IPS-20b (cell line): ENCODE measurements around the gene EDEM1.
"Not testable (repeated sequence)": the region's sequence is repeated elsewhere in the genome, so short reads cannot be mapped to it uniquely, and the experiment has no call there.

ENCODE experiments used
- H3K27ac ChIP-seq: one replicate; pipeline ENCODE4 v1.5.1; 2013; ENCODE audit warnings: low read length
- H3K27me3 ChIP-seq: 2 replicates; pipeline ENCODE4 v1.6.1; 2013; ENCODE audit warnings: mild to moderate bottlenecking, low read length, inconsistent platforms; ENCODE audit not compliant: insufficient read depth
- H3K36me3 ChIP-seq: 2 replicates; pipeline ENCODE4 v1.6.1; 2013; ENCODE audit warnings: low read depth, mild to moderate bottlenecking, inconsistent platforms, low read length, moderate library complexity; ENCODE audit not compliant: insufficient read depth
- H3K4me1 ChIP-seq: 2 replicates; pipeline ENCODE4 v1.6.1; 2013; ENCODE audit warnings: mild to moderate bottlenecking, control low read depth, inconsistent platforms, low read length, moderate library complexity; ENCODE audit not compliant: insufficient read depth
- H3K4me3 ChIP-seq: 2 replicates; pipeline ENCODE4 v1.5.1; 2013; ENCODE audit warnings: mild to moderate bottlenecking, low read length, inconsistent platforms
- H3K9ac ChIP-seq: 2 replicates; pipeline ENCODE4 v1.6.1; 2013; ENCODE audit warnings: low read depth, mild to moderate bottlenecking, inconsistent platforms, low read length, moderate library complexity
- H3K9me3 ChIP-seq: 2 replicates; pipeline ENCODE4 v1.6.1; 2013; ENCODE audit warnings: mild to moderate bottlenecking, low read depth, low read length, inconsistent platforms; ENCODE audit not compliant: insufficient read depth

The EDEM1 gene

DNA sequence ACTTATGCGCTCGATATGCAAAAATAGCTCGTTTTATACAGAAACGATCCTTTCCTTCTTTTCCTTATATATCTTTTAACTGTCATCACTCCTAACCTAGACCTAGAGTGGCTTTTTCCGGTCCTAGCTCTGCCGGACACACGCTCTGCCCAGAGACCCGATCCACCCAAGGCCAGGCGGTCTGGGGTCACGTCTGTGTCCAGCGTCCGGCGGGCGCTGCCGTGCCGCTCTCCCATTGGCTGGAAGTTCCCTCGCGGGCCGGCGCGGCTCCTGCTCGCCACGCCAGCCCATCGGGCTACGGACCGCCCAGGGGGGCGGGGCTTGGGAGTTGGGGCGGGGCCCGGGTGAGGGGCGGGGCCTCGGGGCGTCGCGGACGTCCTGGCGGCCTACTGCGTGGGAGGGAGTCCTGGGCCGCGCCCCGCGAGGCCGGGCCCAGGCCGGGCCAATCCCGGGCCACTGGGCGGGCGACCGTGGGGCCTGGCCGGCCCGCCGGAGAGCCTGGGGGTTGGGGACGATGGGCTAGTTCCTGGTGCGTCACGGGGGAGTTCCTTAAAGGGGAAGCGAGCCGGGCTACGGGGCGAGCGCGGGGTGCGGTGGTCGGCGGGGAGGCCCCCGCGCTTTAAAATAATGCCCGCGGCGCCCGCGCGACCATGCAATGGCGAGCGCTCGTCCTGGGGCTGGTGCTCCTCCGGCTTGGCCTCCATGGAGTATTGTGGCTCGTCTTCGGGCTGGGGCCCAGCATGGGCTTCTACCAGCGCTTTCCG lies at the start of gene EDEM1:
Gene EDEM1 (plus strand): TSS at position 552 of the 764 bp plus-strand sequence. CDS start 99 bp downstream, at position 651.
- Histone ChIP-seq H3K36me3 (no peaks in the 10 kb centered on the region), H3K27me3 (peaks cover 18% of the 10 kb centered on the region), H3K9ac (peak within 1 kb of the TSS; percentile 80), H3K4me3 (peak within 1 kb of the TSS; percentile 78), H3K4me1 (peaks cover 6% of the 10 kb centered on the region; the same call in 1 of the 2 replicates), H3K9me3 (no peaks in the 10 kb centered on the region), H3K27ac (no peak within 1 kb of the TSS)

DNA sequence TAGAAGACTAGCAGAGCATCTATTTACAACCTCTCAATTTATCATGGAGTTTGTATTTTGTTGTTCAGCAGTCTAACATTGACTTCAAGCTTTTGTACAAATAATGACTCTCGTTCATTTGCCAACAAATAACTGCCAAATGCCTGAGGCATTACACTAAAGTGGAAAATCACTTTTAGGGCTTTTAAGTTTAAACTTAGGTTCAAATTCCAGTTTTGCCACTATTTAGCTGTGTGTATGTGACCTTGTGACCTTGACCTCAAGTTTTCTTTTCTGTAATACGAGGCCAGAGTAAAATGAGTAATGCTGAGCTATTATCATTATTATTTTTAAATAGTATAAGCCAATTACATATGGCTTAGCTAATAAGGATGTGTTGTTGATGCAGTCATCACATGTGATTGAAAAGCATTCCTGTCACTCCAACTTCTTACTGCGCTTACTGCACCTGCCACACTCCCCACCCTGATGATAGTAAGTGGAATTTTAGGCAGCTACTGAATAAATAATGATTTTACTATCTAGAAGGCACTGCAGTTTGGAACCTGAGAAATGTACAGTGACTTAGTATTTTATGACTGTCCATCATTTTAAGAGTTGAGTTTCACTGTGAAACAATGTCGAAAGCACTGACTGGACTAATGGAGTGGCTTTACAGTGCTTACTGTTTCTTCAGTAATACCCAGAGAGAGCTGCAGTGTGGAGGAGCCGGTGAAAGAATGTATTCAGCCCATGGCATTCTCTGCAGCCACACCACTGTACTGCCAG lies 49.1 kb upstream of the EDEM1 start:
- Histone ChIP-seq H3K9ac (no peak overlapping the region), H3K36me3 (peaks cover 5% of the 10 kb centered on the region), H3K9me3 (peaks cover 6% of the 10 kb centered on the region; the same call in 1 of the 2 replicates), H3K4me1 (peaks cover 17% of the 10 kb centered on the region), H3K4me3 (no peak overlapping the region), H3K27ac (no peak overlapping the region), H3K27me3 (no peaks in the 10 kb centered on the region)

DNA sequence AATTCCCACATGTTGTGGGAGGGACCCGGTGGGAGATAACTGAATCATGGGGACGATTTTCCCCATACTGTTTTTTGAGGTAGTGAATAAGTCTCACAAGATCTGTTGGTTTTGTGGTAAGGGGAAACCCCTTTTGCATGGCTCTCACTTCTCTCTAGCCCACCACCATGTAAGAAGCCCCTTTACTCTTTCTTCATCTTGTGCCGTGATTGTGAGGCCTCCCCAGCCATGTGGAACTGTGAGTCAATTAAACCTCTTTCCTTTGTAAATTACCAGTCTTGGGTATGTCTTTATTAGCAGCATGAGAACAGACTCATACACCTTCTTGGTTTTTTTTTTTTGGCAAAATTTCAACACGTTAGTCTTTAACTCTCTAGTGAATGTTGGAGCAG lies 47.3 kb upstream of the EDEM1 start:
- no peak overlapping the region for H3K4me3 ChIP-seq
- H3K9me3 ChIP-seq = peaks cover 22% of the 10 kb centered on the region
- H3K9ac ChIP-seq = no peak overlapping the region
- no peaks in the 10 kb centered on the region for H3K27me3 ChIP-seq
- peaks cover 5% of the 10 kb centered on the region for H3K36me3 ChIP-seq
- H3K27ac ChIP-seq = no peak overlapping the region
- H3K4me1 ChIP-seq = peaks cover 8% of the 10 kb centered on the region

DNA sequence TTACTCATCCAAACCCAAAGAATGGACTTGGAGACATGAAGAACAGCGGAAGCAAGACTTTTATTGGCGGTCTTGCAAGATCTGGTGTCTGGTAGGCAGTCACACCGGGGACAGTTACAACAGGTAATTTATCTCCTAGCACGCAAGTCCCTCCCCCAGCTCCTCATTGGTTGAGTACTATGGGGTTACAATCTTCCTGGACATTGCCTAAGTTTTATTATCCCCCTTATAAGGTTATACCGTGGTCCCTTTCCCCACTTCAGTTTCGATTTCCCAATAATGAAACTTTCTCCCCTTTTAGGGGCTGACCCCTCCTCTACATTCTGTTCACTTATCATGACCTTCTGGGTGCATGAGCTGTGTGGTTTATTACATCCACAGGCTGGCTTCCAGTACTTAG lies 46.7 kb upstream of the EDEM1 start:
- Histone ChIP-seq H3K4me1 (peaks cover 8% of the 10 kb centered on the region), H3K9ac (no peak overlapping the region), H3K27me3 (no peaks in the 10 kb centered on the region), H3K4me3 (no peak overlapping the region), H3K36me3 (peaks cover 5% of the 10 kb centered on the region), H3K9me3 (peaks cover 22% of the 10 kb centered on the region), H3K27ac (no peak overlapping the region)

DNA sequence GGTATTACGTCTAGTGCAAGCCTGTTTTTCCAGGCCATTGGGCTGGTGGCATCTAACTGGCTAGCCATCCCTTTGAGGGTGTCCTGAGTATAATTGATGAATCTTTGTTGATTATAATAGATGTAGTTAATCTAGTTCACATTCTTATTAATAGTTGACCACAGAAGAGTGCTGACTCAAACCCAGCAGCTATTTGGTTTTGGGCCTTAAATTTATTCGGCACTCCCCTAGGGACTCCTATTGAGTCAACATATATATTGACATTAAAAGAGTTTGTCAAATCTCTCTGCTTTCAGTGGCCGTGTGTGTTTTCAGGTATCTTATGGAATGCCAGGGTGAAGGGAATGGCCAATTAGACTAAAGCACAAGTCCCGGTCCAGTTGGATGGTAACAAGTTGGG lies 45.7 kb upstream of the EDEM1 start:
- Histone ChIP-seq H3K9ac (no peak overlapping the region), H3K27ac (no peak overlapping the region), H3K27me3 (no peaks in the 10 kb centered on the region), H3K4me3 (no peak overlapping the region), H3K4me1 (peaks cover 6% of the 10 kb centered on the region), H3K9me3 (peaks cover 22% of the 10 kb centered on the region), H3K36me3 (peaks cover 5% of the 10 kb centered on the region)

DNA sequence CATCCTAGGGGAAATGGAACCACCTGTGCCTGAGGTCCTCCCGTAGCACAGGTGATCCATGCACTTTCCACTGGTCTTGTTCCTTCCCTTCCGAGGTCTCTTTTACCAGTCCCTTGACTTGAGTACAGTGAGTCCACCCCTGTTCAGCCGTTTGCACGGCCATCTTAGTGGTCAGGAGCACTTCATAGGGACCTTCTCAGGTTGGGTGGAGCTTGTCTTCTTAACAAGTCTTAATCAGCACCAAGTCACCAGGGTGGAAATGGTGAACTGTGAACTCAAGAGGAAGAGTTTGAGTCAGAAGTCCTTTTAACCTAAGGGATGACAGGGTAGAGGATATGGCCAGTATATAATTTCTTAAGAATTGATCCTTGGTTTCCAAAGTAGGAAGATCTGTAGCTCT lies 44.0 kb upstream of the EDEM1 start:
- H3K9ac ChIP-seq = no peak overlapping the region
- peaks cover 22% of the 10 kb centered on the region for H3K9me3 ChIP-seq
- no peak overlapping the region for H3K4me3 ChIP-seq
- H3K4me1 ChIP-seq = no peaks in the 10 kb centered on the region
- H3K27me3 ChIP-seq = no peaks in the 10 kb centered on the region
- H3K27ac ChIP-seq = no peak overlapping the region
- H3K36me3 ChIP-seq = peaks cover 5% of the 10 kb centered on the region

DNA sequence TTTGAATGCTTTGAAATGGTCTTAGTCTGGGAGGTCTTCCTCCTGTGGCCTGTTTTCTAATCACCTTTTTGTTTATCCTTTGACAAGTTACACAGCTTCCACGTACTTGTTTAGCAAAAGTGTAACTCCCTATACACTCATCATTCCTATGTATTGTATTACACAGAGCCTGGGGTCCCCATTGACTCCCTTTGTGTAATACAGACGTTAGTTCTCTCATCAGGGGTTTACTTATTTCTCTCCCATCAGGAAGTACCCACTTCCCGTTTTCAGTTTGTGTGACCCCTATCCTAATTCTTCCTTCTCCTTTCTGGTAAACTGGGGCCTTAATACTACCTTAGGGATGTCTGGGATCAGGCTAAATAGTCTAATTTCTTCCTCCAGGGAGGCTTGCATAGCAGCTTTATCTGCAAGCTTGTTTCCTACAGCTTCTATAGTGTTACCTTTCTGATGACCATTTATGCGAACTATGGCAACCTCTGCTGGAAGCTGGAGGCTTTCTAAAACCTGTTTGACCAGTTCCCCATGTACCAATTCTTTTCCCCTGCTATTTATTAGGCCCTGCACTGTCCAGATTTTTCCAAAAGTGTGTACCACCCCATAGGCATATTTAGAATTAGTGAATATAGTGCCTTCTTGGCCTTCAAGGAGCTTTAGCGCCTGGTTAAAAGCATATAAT lies 43.1 kb upstream of the EDEM1 start:
- Histone ChIP-seq H3K4me1 (no peaks in the 10 kb centered on the region), H3K4me3 (no peak overlapping the region), H3K9ac (no peak overlapping the region), H3K27me3 (no peaks in the 10 kb centered on the region), H3K36me3 (peaks cover 5% of the 10 kb centered on the region), H3K9me3 (peaks cover 22% of the 10 kb centered on the region), H3K27ac (no peak overlapping the region)

DNA sequence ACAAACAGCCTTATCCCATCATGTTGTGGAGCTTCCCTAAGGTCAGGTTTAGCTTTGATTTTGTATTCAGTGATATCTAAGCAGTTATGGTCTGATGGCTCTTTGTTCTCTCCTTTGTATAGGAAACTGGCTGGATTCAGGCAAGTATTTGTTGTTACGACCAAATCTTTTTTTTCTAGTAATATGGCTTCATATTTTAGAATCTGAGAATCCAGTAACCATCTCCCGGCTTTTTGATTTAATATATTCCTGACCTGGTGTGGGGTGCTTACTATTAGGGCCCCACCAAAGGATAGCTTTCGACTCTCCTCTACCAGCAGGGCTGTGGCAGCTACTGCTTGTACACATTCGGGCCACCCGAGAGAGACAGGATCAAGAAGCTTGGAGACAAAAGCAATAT lies 42.4 kb upstream of the EDEM1 start:
- no peak overlapping the region for H3K27ac ChIP-seq

DNA sequence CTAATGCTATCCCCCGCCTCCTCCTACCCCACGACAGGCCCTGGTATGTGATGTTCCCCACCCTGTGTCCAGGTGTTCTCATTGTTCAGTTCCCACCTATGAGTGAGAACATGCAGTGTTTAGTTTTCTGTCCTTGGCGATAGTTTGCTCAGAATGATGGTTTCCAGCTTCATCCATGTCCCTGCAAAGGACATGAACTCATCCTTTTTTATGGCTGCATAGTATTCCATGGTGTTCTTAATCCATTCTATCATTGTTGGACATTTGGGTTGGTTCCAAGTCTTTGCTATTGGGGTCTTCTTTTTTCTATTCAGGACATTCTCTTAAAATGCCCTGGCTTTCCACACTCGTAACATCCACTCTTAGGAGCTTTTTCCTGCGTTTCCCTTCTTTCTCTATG lies 40.4 kb upstream of the EDEM1 start:
- not testable (repeated sequence) for H3K27me3 ChIP-seq, H3K4me1 ChIP-seq, H3K36me3 ChIP-seq, H3K9ac ChIP-seq, H3K27ac ChIP-seq, H3K4me3 ChIP-seq
- H3K9me3 ChIP-seq = peaks cover 22% of the 10 kb centered on the region

More for the DNA sequence above, 42.4 kb upstream of the EDEM1 start:
- Histone ChIP-seq H3K4me1 (no peaks in the 10 kb centered on the region), H3K9me3 (peaks cover 22% of the 10 kb centered on the region), H3K4me3 (no peak overlapping the region), H3K9ac (no peak overlapping the region), H3K27me3 (no peaks in the 10 kb centered on the region), H3K36me3 (peaks cover 5% of the 10 kb centered on the region)

DNA sequence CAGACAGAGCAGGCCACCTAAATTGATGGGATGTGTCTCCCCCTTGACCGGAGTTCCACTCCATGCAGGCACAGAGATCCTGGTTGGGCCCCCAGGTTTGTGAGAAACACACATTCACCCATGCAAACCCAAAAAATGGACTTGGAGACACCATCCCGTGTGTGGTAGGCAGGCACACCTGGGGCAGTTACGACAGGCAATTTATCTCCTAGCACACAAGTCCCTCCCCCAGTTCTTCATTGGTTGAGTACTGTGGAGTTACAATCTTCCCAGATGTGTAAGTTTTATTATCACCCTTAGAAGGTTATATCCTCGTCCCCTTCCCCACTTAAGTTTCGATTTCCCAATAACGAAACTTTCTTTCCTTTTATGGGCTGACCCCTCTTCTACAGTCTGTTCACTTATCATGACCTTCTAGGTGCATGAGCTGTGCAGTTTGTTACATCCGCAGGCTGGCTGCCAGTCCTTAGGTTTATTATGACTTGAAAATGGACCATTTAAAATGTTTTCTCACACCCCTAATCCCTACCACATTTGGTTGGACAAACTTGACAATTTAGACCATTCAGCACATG lies 38.1 kb upstream of the EDEM1 start:
- H3K4me1 ChIP-seq = no peaks in the 10 kb centered on the region
- H3K27ac ChIP-seq = no peak overlapping the region
- H3K9ac ChIP-seq = no peak overlapping the region
- peaks cover 7% of the 10 kb centered on the region for H3K9me3 ChIP-seq
- no peaks in the 10 kb centered on the region for H3K36me3 ChIP-seq
- H3K27me3 ChIP-seq = no peaks in the 10 kb centered on the region
- H3K4me3 ChIP-seq = no peak overlapping the region

DNA sequence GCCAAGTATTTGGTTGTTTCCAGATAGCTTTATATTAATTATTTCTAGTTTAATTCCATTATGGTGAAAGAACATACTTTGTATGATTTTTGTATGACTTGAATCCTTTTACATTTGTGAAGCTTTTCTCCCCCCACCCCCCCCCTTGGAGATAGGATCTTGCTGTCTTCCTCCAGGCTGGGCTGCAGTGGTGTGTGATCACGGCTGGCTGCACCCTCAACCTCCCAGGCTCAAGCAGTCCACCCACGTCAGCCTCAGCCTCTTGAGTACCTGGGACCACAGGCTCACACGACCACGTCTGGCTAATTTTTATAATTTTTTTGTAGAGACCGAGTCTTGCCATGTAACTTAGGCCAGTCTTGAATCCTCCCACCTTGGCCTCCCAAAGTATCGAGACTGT lies 35.9 kb upstream of the EDEM1 start:
- Histone ChIP-seq H3K4me1 (no peaks in the 10 kb centered on the region), H3K9ac (no peak overlapping the region), H3K9me3 (no peaks in the 10 kb centered on the region; the same call in 1 of the 2 replicates), H3K36me3 (no peaks in the 10 kb centered on the region), H3K27me3 (no peaks in the 10 kb centered on the region), H3K4me3 (no peak overlapping the region), H3K27ac (no peak overlapping the region)
